Measurements from ENCODE around the gene SMARCC1. TPM values are rescaled to one million over a fixed set of nuclear protein-coding genes. Genes with fewer than 3 reads are reported as not detected.
"Not testable (repeated sequence)": the region's sequence is repeated elsewhere in the genome, so short reads cannot be mapped to it uniquely, and the experiment has no call there.

Gene SMARCC1
- total RNA-seq, 2 donors from 2014 or later: 82.2 to 104 TPM

DNA sequence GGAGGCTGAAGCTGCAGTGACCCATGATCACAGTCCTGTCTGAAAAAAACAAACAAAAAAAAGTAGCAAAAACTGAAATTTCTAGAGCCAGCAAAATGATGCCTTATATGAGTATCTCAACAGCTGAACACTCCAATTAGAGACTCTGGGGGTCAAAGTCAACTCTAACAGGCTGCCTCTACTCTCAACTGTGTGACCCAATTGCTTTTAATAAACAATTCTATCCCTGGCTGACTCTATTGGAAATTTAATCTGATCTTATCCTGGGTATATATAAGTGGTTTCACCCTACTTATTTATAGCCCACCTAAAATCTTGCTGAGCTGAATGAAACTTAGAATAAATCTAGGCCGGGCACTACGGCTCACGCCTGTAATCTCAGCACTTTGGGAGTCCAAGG, 29.0 kb downstream of the SMARCC1 start:
- H3K27me3 Mint-ChIP-seq: no peaks in the 10 kb centered on the region
- peaks cover 7% of the 10 kb centered on the region for H3K4me1 Mint-ChIP-seq
- H3K4me3 Mint-ChIP-seq: no peak overlapping the region
- H3K9me3 ChIP-seq (ENCODE audit: control insufficient read depth, low read length, poor library complexity, severe bottlenecking): no peaks in the 10 kb centered on the region
- no peak for ATAC-seq
- no peak for DNase-seq
- H3K36me3 Mint-ChIP-seq (ENCODE audit: low read depth): peaks cover 2% of the 10 kb centered on the region
- no peak overlapping the region for H3K27ac Mint-ChIP-seq

DNA sequence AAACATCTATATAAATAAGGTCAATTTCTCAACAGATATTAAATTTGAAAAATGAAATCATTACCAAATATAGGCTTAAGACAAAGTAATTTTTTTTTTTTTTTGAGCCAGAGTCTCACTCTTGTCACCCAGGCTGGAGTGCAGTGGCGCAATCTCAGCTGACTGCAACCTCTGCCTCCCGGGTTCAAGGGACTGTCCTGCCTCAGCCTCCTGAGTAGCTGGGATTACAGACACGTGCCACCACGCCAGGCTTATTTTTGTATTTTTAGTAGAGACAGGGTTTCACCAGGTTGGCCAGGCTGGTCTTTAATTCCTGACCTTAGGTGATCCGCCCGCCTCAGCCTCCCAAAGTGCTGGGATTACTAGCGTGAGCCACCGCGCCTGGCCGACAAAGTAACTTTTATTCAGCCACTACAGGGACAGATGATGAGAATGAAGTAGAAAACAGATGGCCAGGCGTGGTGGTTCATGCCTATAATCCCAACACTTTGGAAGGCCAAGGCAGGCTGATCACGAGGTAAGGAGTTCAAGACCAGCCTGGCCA, 30.8 kb downstream of the SMARCC1 start:
- H3K27ac Mint-ChIP-seq; H3K4me1 Mint-ChIP-seq; H3K4me3 Mint-ChIP-seq; H3K36me3 Mint-ChIP-seq (ENCODE audit: low read depth); DNase-seq; H3K27me3 Mint-ChIP-seq; ATAC-seq; H3K9me3 ChIP-seq (ENCODE audit: control insufficient read depth, low read length, poor library complexity, severe bottlenecking): not testable (repeated sequence)

DNA sequence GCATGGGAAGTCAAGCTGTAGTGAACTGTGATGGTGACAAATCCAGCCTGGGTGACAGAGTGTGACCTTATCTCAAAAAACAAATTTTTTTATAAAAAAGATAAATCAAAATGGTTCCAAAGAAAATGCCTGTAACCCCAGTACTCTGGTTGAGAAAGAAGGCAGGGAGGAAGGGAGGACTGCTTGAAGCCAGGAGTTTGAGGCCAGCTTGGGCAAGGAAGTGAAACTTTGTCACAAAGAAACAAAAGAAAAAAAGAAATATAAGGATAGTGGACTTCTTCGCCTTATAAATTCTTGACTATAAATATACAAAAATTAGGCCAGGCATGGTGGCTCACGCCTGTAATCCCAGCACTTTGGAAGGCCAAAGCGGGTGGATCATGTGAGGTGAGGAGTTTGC, 34.1 kb downstream of the SMARCC1 start:
- ATAC-seq (no peak), DNase-seq (no peak)
- no peaks in the 10 kb centered on the region for H3K27me3 Mint-ChIP-seq
- peaks cover 6% of the 10 kb centered on the region for H3K4me1 Mint-ChIP-seq
- peaks cover 2% of the 10 kb centered on the region for H3K36me3 Mint-ChIP-seq (ENCODE audit: low read depth)
- no peaks in the 10 kb centered on the region for H3K9me3 ChIP-seq (ENCODE audit: control insufficient read depth, low read length, poor library complexity, severe bottlenecking)
- no peak overlapping the region for H3K4me3 Mint-ChIP-seq
- H3K27ac Mint-ChIP-seq: no peak overlapping the region

- no peaks in the 10 kb centered on the region for H3K9me3 ChIP-seq (ENCODE audit: control insufficient read depth, low read length, poor library complexity, severe bottlenecking)
- Mint-ChIP-seq H3K4me3 (no peak overlapping the region), H3K36me3 (ENCODE audit: low read depth) (peaks cover 2% of the 10 kb centered on the region), H3K27ac (no peak overlapping the region), H3K27me3 (no peaks in the 10 kb centered on the region), H3K4me1 (peaks cover 14% of the 10 kb centered on the region)
- DNase-seq (no peak), ATAC-seq (no peak)
These were observed 35.4 kb downstream of the SMARCC1 start for GRCh38 chr3:47746264-47746663.

DNA sequence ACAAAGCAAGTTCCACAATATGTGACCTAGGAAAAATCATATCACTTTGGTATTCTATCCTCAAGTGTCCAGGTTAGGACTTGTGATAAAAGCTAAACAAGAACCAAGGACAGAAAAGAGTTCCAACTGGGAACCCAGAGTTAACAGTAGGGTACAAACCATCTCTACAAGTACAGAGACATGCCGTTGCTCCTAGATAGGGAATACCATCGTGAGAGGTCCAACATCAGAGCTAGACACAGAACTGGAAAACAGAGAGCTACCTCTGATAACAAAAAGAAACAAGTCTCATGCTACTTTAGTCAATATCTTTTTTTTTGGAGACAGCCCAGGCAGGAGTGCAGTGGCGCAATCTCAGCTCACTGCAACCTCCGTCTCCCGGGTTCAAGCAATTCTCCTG, 37.8 kb downstream of the SMARCC1 start:
- H3K9me3 ChIP-seq (ENCODE audit: control insufficient read depth, low read length, poor library complexity, severe bottlenecking): no peaks in the 10 kb centered on the region
- H3K27ac Mint-ChIP-seq: no peak overlapping the region
- ATAC-seq (no peak), DNase-seq (no peak)
- H3K4me1 Mint-ChIP-seq: peaks cover 17% of the 10 kb centered on the region
- H3K27me3 Mint-ChIP-seq: no peaks in the 10 kb centered on the region
- no peak overlapping the region for H3K4me3 Mint-ChIP-seq
- H3K36me3 Mint-ChIP-seq (ENCODE audit: low read depth): no peaks in the 10 kb centered on the region

GRCh38 chr3:47743352-47743751, 38.3 kb downstream of the SMARCC1 start:
- not testable (repeated sequence) for H3K27ac Mint-ChIP-seq; H3K9me3 ChIP-seq (ENCODE audit: control insufficient read depth, low read length, poor library complexity, severe bottlenecking); H3K36me3 Mint-ChIP-seq (ENCODE audit: low read depth); ATAC-seq; DNase-seq; H3K27me3 Mint-ChIP-seq; H3K4me3 Mint-ChIP-seq
- peaks cover 17% of the 10 kb centered on the region for H3K4me1 Mint-ChIP-seq

DNA sequence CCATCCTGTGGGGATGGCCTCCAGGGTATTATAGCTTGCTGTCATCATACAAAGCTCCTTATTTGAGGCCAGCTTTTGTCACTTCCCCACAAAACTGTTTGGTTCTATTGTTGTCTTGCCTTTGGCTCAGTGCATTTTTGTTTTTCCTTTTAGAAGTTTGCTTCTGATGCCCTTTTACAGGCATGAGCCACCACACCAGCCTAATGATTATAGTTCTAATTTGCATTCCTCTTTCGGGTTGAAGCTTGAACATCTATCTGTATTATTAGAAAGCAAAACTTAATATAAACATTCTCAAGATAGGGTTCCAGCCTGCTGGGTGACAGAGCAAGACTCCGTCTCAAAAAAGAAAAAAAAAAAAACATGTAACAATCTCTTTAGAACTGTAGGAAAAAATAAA, 39.8 kb downstream of the SMARCC1 start:
- ATAC-seq (no peak), DNase-seq (no peak)
- peak overlapping the region; percentile 70 for H3K27ac Mint-ChIP-seq
- H3K4me1 Mint-ChIP-seq: peaks cover 17% of the 10 kb centered on the region
- no peak overlapping the region for H3K4me3 Mint-ChIP-seq
- H3K27me3 Mint-ChIP-seq: no peaks in the 10 kb centered on the region
- no peaks in the 10 kb centered on the region for H3K9me3 ChIP-seq (ENCODE audit: control insufficient read depth, low read length, poor library complexity, severe bottlenecking)
- H3K36me3 Mint-ChIP-seq (ENCODE audit: low read depth): no peaks in the 10 kb centered on the region

DNA sequence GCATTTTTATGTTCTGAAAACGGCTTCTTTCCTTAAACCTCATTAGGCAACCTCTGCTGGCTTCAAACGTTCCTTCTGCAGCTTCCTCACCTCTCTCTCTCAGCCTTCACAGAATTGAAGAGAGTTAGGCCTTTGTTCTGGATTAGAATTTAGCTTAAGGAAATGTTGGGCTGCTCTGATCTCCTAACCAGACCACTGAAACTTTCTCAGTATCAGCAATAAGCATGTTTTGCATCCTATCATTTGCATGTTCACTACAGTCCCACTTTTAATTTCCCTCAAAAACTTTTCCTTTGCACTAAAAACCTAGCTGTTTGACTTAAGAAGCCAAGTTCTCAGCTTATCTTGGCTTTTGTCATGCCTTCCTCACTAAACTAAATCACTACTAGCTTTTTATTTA, 49.5 kb downstream of the SMARCC1 start:
- no peak for DNase-seq
- Mint-ChIP-seq H3K4me1 (peaks cover 6% of the 10 kb centered on the region), H3K4me3 (no peak overlapping the region), H3K27me3 (no peaks in the 10 kb centered on the region), H3K36me3 (ENCODE audit: low read depth) (peaks cover 5% of the 10 kb centered on the region), H3K27ac (no peak overlapping the region)
- no peak for ATAC-seq
- H3K9me3 ChIP-seq (ENCODE audit: control insufficient read depth, low read length, poor library complexity, severe bottlenecking): no peaks in the 10 kb centered on the region

DNA sequence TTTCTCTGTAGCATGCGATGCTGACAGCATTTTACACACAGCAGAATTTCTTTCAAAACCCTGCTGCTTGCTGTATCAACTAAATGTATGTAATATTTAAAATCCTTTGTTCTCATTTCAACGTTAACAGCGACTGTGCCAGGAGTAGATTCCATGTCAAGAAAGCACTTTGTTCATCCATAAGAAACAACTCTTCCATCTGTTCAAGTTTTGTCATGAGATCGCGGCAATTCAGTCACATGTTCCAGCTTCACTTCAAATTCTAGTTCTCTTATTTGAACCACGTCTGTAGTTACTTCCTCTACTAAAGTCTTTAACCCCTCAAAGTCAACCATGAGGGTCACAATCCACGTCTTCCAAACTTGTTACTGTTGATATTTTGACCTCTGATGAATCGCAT, 50.6 kb downstream of the SMARCC1 start:
- H3K27ac Mint-ChIP-seq: no peak overlapping the region
- ATAC-seq: no peak
- H3K4me3 Mint-ChIP-seq: no peak overlapping the region

DNA sequence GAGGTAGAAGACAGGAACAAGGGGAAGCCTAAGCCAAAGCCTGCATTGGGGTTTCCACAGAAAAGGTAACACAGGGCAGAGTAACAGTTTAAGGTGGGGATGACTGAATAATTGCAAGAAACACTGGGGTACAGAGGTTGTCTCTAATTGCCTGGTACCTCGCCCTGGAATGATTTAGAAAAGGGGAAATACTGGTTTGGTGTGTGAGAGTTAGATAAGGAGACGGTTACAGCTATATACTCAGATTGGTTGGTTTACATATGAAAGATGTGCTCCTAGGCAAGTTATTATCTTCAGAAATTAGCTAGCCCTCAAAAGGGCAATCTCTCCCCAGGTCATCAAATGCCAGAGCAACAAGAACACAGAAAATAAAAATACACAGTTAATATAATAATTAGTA, 58.8 kb downstream of the SMARCC1 start:
- H3K27ac Mint-ChIP-seq: peak overlapping the region; percentile 80
- no peak for DNase-seq
- no peaks in the 10 kb centered on the region for H3K9me3 ChIP-seq (ENCODE audit: control insufficient read depth, low read length, poor library complexity, severe bottlenecking)
- no peak overlapping the region for H3K4me3 Mint-ChIP-seq
- no peaks in the 10 kb centered on the region for H3K27me3 Mint-ChIP-seq
- H3K36me3 Mint-ChIP-seq (ENCODE audit: low read depth): peaks cover 3% of the 10 kb centered on the region
- no peak for ATAC-seq
- peaks cover 10% of the 10 kb centered on the region for H3K4me1 Mint-ChIP-seq

More for the DNA sequence above, 50.6 kb downstream of the SMARCC1 start:
- H3K9me3 ChIP-seq (ENCODE audit: control insufficient read depth, low read length, poor library complexity, severe bottlenecking): no peaks in the 10 kb centered on the region
- DNase-seq: no peak
- Mint-ChIP-seq H3K27me3 (no peaks in the 10 kb centered on the region), H3K36me3 (ENCODE audit: low read depth) (peaks cover 5% of the 10 kb centered on the region), H3K4me1 (peaks cover 6% of the 10 kb centered on the region)

DNA sequence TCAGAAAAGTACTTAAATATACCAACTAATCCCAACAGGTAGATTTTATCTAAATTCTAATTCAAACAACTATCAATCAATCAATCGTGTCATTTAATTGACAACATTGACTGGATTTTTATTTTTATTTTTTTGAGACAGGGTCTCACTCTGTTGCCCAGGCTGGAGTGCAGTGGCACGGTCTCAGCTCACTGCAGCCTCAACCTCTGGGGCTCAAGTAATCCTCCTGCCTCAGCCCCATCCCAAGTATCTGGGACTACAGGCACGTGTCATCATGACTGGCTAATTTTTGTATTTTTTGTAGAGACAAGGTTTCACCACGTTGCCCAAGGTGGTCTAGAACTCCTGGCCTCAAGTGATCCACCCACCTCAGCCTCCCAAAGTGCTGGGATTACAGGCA, 64.2 kb downstream of the SMARCC1 start:
- not testable (repeated sequence) for H3K27ac Mint-ChIP-seq; ATAC-seq; H3K4me3 Mint-ChIP-seq; H3K27me3 Mint-ChIP-seq; H3K9me3 ChIP-seq (ENCODE audit: control insufficient read depth, low read length, poor library complexity, severe bottlenecking); DNase-seq
- Mint-ChIP-seq H3K36me3 (ENCODE audit: low read depth) (peaks cover 12% of the 10 kb centered on the region), H3K4me1 (peaks cover 19% of the 10 kb centered on the region)

GRCh38 chr3:47716656-47717055, 65.0 kb downstream of the SMARCC1 start:
- H3K4me1 Mint-ChIP-seq: peaks cover 20% of the 10 kb centered on the region
- no peak for DNase-seq
- ATAC-seq: no peak
- H3K27me3 Mint-ChIP-seq: no peaks in the 10 kb centered on the region
- no peak overlapping the region for H3K27ac Mint-ChIP-seq
- no peaks in the 10 kb centered on the region for H3K9me3 ChIP-seq (ENCODE audit: control insufficient read depth, low read length, poor library complexity, severe bottlenecking)
- no peak overlapping the region for H3K4me3 Mint-ChIP-seq
- H3K36me3 Mint-ChIP-seq (ENCODE audit: low read depth): peaks cover 13% of the 10 kb centered on the region

GRCh38 chr3:47715928-47716327, 65.8 kb downstream of the SMARCC1 start:
- peaks cover 15% of the 10 kb centered on the region for H3K36me3 Mint-ChIP-seq (ENCODE audit: low read depth)
- H3K27me3 Mint-ChIP-seq: no peaks in the 10 kb centered on the region
- peaks cover 18% of the 10 kb centered on the region for H3K4me1 Mint-ChIP-seq
- no peaks in the 10 kb centered on the region for H3K9me3 ChIP-seq (ENCODE audit: control insufficient read depth, low read length, poor library complexity, severe bottlenecking)
- no peak for ATAC-seq
- no peak for DNase-seq
- peak overlapping the region; percentile 34 for H3K27ac Mint-ChIP-seq
- H3K4me3 Mint-ChIP-seq: no peak overlapping the region

DNA sequence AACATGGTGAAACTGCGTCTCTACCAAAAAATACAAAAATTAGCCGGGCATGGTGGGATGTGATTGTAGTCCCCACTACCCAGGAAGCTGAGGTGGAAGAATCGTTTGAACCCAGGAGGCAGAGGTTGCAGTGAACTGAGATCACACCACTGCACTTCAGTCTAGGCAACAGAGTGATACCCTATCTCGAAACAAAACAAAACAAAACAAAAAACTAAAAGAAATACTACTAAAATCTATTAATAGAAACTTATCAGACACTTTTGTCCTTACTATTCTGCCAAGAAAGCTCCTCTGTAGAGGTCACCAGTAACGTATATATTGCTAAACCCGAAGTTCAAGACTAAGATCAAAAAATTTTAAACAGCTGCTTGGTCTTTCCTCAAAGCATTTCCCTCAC, 67.1 kb downstream of the SMARCC1 start:
- H3K9me3 ChIP-seq (ENCODE audit: control insufficient read depth, low read length, poor library complexity, severe bottlenecking): no peaks in the 10 kb centered on the region
- DNase-seq (no peak), ATAC-seq (no peak)
- Mint-ChIP-seq H3K27ac (peak overlapping the region; percentile 34), H3K4me3 (no peak overlapping the region), H3K36me3 (ENCODE audit: low read depth) (peaks cover 15% of the 10 kb centered on the region), H3K27me3 (no peaks in the 10 kb centered on the region), H3K4me1 (peaks cover 16% of the 10 kb centered on the region)
